Skin of body (tissue), 3 donors: ENCODE measurements around the gene ITGB5. TPM values are rescaled to one million over a fixed set of nuclear protein-coding genes. Genes with fewer than 3 reads are reported as not detected.
"Not testable (repeated sequence)": the region's sequence is repeated elsewhere in the genome, so short reads cannot be mapped to it uniquely, and the experiment has no call there.

ENCODE experiments used
- DNase-seq: peaks from one replicate; lab custom pipeline; 2025; lab: John Stamatoyannopoulos, UW
- small RNA-seq: library from RNA; depleted of rRNA; stranded (forward); fragments of <200 nt; gene quantifications from one replicate; pipeline ENCODE3, GENCODE V24; 2014; ENCODE audit warnings: low replicate concordance
- total RNA-seq: library from RNA; depleted of rRNA; stranded (reverse); fragments of >200 nt; gene quantifications from one replicate; pipeline ENCODE4 v1.2.3, GENCODE V29; 2014

ITGB5 gene
- total RNA-seq, 1 donor from 2014 or later: 74.8 TPM

DNA sequence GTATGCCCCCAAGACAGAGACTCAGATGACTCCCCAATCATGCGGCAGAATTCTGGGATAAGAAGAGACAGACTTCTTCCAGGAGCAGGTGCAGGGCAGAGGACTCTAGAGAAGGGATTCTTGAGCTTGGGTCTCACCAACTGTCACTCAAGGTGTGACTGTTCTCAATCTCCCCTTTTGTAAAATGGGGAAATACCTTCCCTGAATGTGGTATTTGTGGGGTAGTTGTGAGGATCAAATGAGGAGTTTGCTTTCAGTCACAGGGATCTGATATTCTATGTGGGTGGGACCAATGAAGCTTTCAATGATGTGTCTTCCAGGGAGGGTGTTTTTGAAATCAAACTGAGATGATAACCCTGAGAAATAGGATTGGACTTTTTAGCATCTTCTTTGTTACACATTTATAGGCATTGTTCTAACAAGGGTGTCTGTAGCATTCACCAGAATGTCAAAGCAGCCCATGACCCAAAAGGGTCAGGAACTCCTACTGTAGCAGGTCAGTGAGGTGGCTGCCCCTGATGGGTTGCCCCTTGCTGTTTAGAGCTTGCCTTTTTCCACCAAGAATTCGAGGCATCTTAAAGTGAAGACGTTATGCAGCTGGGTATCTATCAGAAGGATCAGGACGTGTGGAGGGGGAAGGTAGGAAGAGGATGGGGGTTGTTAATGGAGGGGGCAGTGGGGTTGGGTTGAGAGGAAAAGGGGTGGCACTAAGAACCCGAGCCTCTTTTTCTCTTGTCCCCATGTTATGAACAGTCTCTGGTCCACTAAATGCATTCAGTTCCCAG lies 128.1 kb downstream of the ITGB5 start:
- no peak for DNase-seq

DNA sequence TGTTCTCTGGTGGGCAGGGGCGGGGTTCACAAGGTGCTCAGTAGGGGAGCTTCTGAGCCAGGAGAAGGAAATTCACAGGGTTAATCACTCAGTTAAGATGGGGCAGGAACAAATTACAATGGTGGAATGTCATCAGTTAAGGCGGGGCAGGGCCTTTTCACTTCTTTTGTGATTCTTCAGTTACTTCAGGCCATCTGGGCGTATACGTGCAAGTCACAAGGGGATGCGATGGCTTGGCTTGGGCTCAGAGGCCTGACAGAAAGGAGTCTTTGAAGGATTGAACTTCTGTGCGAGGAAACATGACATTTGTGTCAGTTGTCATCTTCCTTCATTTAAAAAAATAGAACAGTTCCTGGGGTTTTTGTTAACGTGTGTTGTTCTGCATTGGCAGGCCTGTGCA lies 129.2 kb downstream of the ITGB5 start:
- DNase-seq: not testable (repeated sequence)

GRCh38 chr3:124752051-124752450 lies 135.1 kb downstream of the ITGB5 start:
- no peak for DNase-seq

DNA sequence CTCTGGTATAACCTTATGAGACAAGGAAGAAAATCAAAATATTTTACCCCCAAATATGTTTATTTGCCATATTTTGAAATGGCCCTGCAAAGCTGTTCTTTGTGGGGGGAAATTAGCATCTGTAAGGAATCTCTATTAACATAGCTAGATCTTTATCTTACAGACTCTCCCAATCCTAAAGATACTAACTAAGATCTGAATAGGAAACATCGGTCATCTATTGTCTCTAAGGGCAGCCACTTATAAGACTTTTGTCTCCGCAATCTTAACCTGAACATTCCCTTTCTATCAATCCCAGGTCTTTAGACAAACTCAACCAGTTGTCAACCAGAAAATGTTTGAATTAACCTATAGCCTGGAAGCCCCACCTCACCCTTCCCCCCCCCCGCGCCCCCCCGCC lies 135.7 kb downstream of the ITGB5 start:
- no peak for DNase-seq

DNA sequence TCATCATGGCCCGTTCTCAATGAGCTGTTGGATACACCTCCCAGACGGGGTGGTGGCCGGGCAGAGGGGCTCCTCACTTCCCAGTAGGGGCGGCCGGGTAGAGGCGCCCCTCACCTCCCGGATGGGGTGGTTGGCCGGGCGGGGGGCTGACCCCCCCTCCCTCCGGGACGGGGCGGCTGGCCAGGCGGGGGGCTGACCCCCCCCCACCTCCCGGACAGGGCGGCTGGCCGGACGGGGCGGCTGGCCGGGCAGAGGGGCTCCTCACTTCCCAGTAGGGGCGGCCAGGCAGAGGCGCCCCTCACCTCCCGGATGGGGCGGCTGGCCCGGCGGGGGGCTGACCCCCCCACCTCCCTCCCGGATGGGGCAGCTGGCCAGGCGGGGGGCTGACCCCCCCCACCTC lies 137.3 kb downstream of the ITGB5 start:
- not testable (repeated sequence) for DNase-seq

GRCh38 chr3:124748560-124749198 lies 138.5 kb downstream of the ITGB5 start:
- no peak for DNase-seq

- DNase-seq: no peak
Measured at GRCh38 chr3:124747111-124747981, 139.8 kb downstream of the ITGB5 start.

DNA sequence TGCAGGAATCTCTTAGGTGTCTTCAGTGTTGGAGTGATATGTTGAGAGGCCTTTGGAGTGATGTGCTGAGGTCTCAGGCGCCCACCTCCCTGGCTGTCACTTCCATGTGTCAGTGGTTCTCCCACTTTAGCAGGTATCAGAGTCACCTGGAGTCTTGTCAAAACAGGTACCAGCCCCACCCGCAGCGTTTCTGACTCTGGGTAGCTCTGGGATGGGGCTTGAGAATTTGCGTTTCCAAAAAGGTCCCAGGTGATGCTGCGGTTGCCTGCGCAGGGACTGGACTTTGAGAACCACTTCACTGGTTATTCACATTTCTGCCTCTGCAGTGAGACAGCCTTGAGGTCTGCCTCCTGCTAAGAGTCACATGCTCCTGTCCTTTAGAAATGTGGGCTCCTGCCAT lies 141.4 kb downstream of the ITGB5 start:
- no peak for DNase-seq

GRCh38 chr3:124741027-124741426 lies 146.1 kb downstream of the ITGB5 start:
- DNase-seq: no peak

- DNase-seq: no peak
Measured at GRCh38 chr3:124731760-124732159, 155.4 kb downstream of the ITGB5 start.

GRCh38 chr3:124730941-124731297 lies 156.2 kb downstream of the ITGB5 start:
- DNase-seq: no peak

- DNase-seq: peak; percentile 72
Measured at GRCh38 chr3:124730129-124730940, 156.8 kb downstream of the ITGB5 start, which contains the start of gene UMPS. TSS of gene UMPS (plus strand) at chr3:124730452. CDS start at chr3:124730472, 20 bp downstream.

- DNase-seq: no peak
Measured at GRCh38 chr3:124722589-124722988, 164.6 kb downstream of the ITGB5 start.

- DNase-seq: peak; percentile 52
Measured at GRCh38 chr3:124714223-124714853, 172.8 kb downstream of the ITGB5 start.

Small RNA genes lying within 50 kb of the gene (small RNA-seq; reads per million reads assigned to genes)
- gene MIR544B: not detected

Other genes starting within 250 kb of the ITGB5 start
- gene UMPS, start 156.9 kb downstream of the ITGB5 start, total RNA-seq: 25.7 TPM
- not detected for gene MUC13, start 47.4 kb upstream of the ITGB5 start, total RNA-seq
- gene HEG1, start 168.6 kb upstream of the ITGB5 start, total RNA-seq: 22.0 TPM